ENCODE results near the gene PTPRG.
A peak's percentile ranks its signal among the peaks of the same experiment; 100 is the strongest.
"Not testable (repeated sequence)": the region's sequence is repeated elsewhere in the genome, so short reads cannot be mapped to it uniquely, and the experiment has no call there.

Gene PTPRG

DNA sequence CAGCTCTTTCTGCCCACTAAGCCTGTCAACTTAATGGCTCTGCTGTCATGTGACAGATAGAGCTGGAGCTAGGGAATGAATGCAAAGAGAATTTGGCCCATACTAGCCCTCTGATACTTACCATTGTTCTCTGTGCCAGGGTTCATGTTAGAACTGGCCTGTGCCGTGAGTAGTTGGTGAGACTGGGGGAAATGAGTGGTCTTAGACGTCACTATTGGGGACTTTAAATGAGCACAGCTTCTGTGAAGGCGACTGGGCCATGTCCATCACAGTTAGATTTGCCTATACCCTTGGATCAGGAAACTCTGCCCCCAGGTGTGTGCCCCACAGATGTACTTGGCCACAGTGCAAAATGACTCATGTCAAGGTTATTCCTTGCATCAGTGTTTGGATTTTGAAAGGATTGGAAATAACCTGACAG is 124.9 kb downstream of the PTPRG start:
- DNase-seq (ENCODE audit: low spot score) = no peak

DNA sequence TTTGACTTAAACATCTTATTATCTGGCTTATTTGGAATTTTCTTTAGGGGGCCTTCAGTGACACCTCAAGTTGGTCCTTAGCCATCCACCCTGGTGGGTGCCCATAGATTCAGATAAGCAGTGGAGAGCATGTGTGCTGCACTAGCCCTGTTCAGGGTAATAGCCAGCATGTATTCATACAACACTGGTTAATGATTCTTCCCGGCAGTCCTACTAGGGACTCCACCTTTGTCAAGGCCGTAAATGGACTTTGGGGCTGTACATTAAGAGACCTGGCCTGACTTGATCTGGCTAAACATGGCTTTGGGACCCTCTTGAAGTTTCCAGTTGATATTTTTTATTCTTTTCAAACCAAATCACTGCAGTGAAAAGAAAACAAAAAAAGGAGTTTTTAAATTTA is 125.8 kb downstream of the PTPRG start:
- no peak for DNase-seq (ENCODE audit: low spot score)

DNA sequence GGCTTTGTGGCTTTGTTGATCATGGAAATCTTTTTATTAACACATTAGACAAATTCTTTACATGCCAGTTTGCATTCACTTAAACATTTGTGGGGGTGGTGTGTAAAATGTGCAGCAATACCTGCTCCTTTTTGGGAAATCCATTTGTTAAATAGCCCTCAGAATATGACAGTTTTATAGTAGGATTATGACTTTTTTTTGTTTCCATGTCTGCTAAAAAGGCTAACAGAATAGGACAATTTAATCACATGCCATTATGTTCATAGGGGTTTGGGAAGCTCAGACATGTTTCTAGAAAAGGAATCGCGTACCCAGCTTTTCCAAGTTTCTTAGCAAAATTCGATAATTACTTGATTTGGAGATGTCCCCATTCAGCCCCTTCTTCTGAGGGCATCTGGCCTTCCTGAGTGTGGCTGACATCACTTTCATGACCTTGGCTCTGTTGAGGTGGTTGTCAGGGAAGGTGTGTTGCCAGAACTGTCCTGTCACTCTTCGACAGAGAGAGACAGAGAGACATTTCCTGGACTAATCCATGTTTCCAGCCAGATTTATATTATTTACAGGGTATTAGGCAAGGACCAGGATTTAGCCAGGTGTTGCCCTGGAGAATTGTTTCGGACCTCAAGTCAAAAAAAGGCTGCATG is 126.4 kb downstream of the PTPRG start:
- DNase-seq (ENCODE audit: low spot score) = no peak

DNA sequence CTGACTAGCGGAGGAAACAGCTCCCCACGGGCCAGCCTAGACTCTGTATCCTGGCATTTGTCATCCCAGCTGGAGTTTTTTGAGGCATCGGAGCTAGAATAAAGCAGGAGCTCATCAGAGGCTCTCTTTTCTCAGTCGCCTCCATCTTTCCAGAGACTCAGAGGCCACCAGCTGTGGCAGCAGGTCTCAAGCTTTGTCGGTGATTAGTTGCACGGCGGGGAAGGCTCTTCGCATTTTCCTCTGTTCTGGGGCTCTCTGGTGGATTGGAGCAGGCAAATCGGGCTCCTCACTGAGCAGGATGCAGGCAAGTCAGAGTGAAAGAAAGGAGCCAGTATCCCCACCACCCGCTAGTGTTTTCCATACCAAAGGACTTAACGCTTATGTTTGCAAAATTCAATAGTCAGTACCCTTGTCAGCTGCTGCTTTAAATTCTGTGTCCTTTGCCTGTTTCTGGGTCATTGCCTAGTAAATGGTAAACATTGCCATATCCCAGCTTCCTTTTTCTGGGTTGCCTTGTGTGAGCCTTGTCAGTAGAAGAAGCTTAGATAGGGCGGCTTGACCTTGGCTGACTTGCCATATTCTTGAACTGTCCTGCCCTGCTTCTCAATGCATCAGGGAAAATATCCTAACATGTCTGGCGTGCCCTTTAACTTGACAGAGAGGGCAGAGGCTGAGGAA is 127.1 kb downstream of the PTPRG start:
- DNase-seq (ENCODE audit: low spot score) = peak; percentile 6

DNA sequence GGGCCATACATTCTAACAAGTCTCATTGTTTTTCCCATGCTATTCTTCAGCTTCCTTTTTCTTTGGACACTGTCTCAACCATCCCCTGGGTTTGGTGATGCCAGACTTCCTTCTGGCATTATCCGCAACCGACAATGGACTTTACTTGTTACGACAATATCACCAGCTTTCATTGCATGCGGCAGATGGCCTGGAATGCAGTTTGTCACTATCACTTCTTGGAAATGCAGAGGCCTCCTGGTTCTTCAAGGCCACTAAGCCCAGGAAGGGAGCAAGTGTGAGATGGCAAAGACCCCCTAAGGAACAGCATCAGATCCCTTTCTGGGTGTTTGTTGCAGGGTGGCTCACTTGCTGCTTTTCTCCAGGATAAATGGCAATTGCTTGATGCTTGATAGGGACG is 128.6 kb downstream of the PTPRG start:
- no peak for DNase-seq (ENCODE audit: low spot score)

DNA sequence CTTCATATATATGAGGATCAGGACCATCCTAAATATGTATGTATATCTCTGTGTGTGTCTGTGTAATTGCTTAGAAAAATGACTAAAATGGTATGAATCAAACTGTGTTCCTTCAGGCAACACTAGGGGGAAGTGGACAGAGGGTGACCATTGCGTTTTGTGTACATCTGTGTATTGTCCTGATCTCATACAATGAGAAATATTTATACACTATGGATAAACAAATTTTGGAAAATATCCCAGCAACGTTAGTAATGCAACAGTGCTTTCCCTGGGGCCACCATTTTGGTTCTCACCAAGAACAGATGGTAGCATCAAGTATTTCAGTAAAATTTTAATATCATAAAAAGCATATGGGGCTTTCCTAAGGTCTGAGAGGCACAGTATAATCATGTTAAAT is 130.1 kb downstream of the PTPRG start:
- no peak for DNase-seq (ENCODE audit: low spot score)

DNA sequence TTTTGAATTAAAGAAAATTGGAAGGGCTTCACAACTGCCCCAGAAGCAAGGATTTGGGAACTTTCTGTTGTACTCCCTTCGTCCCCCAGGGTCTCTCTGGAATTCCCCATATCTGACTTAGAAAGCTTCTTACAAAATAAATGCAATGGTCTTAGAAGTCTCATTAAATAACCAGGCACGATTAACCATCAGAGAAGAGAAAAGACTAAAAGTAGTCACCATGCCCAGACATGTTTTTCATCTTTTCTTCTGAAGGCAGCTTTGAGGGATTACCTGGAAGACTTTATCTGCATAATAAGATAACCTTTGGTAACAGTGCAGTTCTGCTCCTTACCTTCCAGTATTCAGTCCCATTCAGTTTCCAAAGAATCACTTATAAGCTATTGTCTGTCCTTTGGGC is 135.9 kb downstream of the PTPRG start:
- no peak for DNase-seq (ENCODE audit: low spot score)

DNA sequence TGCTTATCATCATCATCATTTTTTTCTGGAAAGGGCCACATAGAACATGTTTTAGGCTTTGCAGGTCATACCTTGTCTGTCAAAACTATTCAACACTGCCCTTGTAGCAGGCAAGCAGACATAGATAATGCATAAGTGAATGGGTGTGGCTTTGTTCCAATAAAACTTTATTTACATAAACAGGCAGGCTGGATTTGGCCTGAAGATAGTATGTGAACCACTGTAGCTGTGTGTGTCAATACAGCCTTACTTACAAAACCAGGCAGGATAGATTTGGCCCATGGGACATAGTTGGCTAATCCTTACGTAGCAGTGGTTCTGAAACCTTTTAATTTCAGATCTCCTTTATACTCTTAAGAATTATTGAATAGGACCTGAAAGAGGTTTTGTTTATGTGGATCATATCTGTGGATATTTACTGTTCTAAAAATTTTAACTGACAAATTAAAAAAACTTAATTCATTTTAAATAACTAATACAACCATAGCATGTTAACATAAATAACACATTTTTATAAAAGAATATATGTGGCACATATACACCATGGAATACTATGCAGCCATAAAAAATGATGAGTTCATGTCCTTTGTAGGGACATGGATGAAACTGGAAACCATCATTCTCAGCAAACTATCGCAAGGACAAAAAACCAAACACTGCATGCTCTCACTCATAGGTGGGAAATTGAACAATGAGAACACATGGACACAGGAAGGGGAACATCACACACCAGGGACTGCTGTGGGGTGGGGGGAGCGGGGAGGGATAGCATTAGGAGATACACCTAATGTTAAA is 137.1 kb downstream of the PTPRG start:
- not testable (repeated sequence) for DNase-seq (ENCODE audit: low spot score)

DNA sequence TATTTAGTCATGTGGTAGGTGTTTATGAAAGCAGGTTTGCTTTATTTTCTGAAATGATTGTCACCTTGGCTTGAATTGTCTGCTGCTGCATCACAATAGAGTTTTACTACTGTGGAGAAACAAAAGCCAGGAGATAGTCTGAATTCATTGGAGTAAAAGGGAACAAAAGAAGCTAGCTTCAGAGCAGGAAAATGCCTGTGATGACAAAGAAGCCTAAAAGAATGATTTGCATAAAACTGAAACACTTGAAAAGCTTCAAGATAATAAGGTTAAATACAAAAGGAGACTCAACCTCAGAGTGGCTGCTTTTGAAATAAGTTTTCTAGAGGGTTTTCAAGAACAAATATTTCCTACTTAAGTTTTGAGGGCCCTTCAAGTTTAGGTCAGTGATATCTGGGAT is 138.3 kb downstream of the PTPRG start:
- no peak for DNase-seq (ENCODE audit: low spot score)

DNA sequence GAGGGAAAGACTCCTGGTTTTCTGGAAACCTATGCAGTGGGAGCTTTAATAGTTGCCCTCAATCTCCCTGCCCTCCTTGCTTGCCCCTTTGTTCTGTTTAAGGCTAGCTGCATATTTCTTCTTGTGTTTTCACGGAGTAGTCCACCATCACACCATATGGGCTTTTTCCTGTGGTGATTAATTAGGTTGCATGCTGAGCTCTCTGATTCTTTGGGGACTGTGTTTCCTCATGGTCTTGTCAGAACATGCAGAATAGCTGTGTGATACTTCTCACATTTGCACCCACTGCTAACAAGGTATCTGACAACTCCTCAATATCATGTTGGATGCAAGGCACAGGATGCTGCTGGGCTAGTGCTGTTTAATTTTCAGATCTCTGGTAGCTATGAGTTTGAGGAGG is 139.6 kb downstream of the PTPRG start:
- DNase-seq (ENCODE audit: low spot score) = no peak

DNA sequence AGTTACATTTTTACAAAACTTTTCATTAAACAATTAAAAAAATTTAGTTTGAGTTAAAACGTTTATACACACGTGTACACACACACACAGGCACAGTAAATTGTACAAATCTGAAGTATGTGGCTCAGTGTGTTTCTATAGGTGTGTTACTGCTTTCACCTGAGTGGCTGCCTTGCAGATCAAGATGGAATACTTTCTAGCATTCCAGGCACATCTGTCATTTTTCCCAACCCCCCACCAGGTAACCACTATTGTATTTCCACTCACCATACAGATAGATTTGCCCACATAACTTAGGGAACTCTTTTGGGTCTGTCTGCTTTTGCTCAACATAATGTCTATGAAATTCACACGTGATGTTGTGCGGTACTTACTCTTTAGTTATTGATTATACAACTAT is 141.1 kb downstream of the PTPRG start:
- DNase-seq (ENCODE audit: low spot score) = no peak

DNA sequence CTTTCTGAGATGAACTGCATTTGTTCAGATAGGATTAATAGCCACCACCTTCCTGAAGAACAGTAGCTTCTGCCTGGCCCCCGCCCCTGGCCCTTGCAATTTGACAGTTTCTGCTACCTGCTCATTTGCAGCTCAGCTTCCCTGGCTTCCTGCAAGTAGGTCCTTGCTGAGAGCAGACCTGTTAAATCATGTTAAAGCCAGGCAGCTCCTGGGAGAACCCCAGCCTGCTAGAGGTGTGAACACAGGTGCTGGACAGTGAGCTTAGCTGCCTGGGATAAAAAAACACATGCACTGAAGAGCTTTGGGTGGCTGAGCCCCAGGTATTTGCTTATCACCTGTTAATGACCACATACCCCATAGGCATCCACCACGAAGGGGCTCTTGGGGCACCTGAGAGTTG is 143.4 kb downstream of the PTPRG start:
- no peak for DNase-seq (ENCODE audit: low spot score)

DNA sequence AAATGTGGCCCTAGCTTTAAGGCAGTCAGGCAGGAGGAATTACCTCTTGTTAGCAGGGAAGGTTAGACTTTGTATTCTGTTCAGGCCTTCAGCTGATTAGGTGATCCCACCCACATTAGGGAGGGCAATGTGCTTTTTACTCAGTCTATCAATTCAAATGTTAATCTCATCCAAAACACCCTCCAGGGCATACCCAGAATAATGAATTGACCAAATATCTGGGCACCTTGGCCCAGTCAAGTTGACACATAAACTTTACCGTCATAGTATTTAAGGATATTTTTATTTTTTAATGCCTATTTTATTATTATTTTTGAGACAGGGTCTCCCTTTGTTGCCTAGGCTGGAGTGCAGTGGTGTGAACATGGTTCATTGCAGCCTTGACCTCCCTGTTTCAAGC is 146.1 kb downstream of the PTPRG start:
- DNase-seq (ENCODE audit: low spot score) = no peak

DNA sequence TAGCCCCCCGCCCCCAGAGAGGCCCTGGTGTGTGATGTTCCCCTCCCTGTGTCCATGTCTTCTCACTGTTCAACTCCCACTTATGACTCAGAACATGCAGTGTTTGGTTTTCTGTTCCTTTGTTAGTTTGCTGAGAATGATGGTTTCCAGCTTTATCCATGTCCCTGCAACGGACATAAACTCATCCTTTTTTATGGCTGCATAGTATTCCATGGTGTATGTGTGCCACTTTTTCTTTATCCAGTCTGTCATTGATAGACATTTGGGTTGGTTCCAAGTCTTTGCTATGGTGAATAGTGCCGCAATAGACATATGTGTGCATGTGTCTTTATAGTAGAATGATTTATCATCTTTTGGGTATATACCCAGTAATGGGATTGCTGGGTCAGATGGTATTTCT is 149.5 kb downstream of the PTPRG start:
- DNase-seq (ENCODE audit: low spot score) = not testable (repeated sequence)

DNA sequence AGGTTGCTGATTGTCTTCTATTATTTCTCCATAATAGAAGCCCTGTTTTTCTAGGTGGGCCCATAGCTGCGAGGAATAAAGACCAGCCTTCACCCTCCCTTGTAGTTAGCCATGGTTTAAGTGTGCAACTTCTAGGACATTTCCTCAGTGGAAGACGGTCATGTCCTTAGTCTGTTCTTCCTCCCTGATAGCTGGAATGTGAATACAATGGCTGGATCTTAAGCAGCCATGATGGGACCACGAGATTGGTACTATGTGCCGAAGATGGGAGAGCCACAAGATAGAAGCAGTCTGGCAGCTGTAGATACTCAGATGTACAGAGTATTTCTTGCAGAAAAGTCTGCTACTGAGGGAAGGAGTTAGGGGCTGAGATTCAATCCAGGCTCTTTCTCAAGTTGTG is 152.9 kb downstream of the PTPRG start:
- DNase-seq (ENCODE audit: low spot score) = no peak

DNA sequence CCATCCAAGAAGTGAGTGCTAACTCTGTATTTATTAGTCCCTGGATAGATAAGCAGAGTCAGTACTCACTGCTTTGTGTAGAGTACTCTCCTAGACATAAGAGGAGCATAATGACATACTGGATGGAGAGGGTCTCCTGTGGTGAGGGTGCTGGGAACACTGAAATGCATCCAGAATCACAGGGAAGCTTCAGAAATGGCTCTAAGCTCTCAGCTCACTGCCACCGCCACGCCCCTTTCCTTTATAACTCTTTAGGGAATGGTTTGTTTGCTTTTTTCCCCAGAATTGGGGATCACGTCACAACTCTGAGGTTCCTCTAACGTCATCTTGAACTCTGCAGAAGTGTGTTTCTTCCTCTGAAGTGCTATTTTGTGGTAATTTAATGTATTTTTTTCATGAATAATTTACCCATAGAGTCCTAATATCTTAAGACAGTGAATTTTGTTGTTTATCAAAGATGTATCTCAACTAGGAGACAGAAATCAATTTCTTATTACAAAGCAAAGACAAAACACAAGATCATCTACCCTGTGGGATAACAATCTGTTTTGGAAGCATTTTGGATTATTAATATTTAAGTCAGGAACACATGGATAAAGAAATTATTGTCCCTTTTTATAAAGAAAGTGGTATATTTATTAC is 154.6 kb downstream of the PTPRG start:
- DNase-seq (ENCODE audit: low spot score) = no peak

DNA sequence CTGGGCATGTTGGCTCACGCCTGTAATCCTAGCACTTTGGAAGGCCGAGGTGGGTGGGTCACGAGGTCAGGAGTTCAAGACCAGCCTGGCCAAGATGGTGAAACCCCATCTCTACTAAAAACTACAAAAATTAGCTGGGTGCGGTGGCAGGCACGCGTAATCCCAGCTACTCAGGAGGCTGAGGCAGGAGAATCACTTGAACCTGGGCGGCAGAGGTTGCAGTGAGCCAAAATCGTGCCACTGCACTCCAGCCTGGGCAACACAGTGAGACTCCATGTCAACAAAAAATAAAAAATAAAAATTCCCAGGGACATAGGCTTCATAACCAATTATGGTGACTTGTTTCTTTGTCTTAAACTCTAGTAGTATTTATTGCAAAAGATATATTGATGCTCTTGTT is 155.3 kb downstream of the PTPRG start:
- not testable (repeated sequence) for DNase-seq (ENCODE audit: low spot score)

DNA sequence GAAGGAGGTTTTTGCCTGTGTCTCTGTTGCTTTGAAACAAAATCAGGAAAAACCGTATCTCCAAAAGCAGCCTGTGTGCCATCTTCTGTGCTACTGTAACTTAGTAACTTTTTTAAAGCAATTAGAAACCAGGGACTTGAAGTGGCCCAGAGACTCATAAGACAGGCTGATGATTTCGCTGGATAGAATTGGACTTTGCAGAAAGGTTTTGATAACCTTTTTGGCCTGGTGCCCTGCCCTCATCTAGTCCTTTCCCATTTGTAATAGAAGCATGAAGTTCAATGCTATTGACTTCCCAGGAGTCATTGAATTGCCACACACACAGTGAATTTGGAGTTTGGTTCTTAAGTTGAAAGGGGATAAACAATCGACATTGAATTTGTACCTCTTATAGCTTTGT is 157.2 kb downstream of the PTPRG start:
- DNase-seq (ENCODE audit: low spot score) = no peak

DNA sequence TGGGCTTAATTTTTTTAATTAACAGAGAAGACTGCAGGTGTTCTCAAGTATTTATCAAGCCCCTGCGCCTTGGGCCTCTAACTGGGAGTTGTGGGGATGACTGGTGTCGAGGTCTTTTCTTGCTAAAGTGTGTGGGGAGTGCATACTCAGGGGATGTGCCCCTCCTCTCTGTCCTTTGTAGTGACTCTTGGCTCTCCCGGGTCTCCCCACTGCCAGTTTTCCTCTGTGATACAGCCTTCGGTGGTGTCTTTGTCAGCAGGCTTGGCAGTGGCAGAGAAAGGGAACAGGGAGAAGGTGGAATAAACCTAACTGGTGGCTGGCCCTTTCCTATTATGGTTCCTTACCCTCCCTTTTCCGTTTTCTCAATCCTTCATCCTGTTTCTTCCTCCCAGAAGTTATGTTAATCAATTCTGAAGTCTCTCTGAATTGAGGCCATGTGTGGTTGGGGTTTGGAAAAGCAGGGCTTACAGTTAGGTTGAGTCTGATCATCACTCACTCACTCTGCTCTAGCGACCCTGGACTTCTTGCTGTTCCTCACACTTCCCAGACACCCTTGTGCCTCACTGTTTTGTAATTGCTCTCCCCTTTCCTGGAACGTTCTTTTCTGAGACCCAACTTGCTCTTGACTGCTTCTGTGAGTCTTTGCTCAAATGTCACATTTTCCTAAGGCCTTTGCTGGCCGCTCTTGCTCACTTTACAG is 158.1 kb downstream of the PTPRG start:
- DNase-seq (ENCODE audit: low spot score) = peak; percentile 15

DNA sequence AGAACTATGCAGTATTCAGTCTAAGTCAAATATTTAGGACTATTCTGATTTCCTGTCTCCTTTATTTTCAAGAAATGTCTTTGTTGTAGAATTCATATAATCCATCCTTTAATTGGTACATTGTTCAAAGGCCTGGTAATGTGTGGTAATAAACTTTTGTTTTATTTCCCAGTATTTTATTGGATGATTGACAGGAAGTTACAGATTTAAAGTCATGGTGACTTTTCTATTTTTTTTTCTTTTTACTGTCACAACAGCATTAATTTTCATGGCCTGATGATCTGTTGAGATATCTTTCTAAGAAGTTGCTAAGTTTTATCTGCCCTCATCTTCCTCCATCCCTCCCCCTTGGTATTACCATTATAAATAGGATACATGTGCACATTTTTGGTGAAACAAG is 161.7 kb downstream of the PTPRG start:
- no peak for DNase-seq (ENCODE audit: low spot score)

DNA sequence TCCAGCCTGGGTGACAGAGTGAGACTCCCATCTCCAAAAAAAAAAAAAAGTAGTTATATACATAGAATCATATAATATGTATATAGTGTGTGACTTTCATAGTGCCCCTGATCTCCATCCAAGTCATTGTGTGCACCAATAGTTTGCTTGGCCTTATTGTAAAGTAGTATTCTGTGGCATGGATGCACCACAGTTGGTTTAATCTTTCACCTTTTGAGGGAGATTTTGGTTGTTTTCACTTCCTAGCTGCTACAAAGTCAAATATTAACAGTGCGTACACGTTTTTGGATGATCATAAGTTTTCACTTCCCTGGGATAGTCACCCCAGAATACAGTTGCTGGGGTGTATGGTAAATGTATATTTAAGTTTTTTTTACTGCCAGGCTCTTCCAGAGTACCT is 162.8 kb downstream of the PTPRG start:
- no peak for DNase-seq (ENCODE audit: low spot score)

DNA sequence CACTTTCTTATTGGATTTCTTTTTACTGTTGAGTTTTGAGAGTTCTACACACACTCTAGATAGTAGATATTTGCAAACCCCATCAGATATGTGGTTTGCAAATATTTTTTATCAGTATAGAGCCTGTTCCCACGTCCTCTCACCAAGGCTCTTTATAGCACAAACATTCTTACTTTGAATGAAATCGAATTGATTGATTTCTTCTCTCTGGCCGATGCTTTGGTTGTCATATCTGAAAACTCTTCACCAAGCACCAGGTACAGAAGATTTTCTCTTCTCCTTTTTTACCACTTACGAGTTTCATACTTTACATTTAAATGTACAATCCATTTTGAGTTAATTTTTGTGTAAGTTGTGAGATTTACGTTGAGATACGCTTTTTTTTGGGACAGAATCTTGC is 163.4 kb downstream of the PTPRG start:
- no peak for DNase-seq (ENCODE audit: low spot score)

Data from pons (tissue), 1 donor.